ENCODE measurements around the gene DOCK6. TPM values are rescaled to one million over a fixed set of nuclear protein-coding genes. Genes with fewer than 3 reads are reported as not detected.

Gene DOCK6
- total and polyA plus RNA-seq, 8 donors: 18.0 to 79.0 (median 30.7) TPM

GRCh38 chr19:11260996-11261395 lies 1.3 kb downstream of the DOCK6 start:
- no peak for TF ChIP-seq CTCF (IDR thresholded peaks at IDR 0.05)
- DNase-seq: no peak
- Histone ChIP-seq H3K27ac (no peak overlapping the region), H3K36me3 (no peaks in the 10 kb centered on the region), H3K9me3 (no peaks in the 10 kb centered on the region), H3K4me3 (peak overlapping the region in 1 of 4 donors; percentile 91), H3K4me1 (peaks cover 0 to 9% (median 0%) of the 10 kb centered on the region in 3 donors), H3K27me3 (no peaks in the 10 kb centered on the region)
- WGBS, 2 donors: 76 to 79% methylated on average over 5 of the region's 5 CpGs
- intact Hi-C loops (cut with DNase I): no loop called here
- no peak for ATAC-seq
- FAIRE-seq: no peak

- FAIRE-seq (no peak), ATAC-seq (no peak), DNase-seq (no peak)
- Histone ChIP-seq H3K27ac (no peak overlapping the region), H3K4me3 (no peak overlapping the region), H3K27me3 (no peaks in the 10 kb centered on the region), H3K9me3 (no peaks in the 10 kb centered on the region), H3K36me3 (peaks cover 0 to under 1% (median 0%) of the 10 kb centered on the region in 3 donors), H3K4me1 (no peaks in the 10 kb centered on the region)
- WGBS, 2 donors: 65 to 77% methylated on average over 3 of the region's 3 CpGs
- intact Hi-C loops (cut with DNase I): no loop called here
- TF ChIP-seq CTCF (IDR thresholded peaks at IDR 0.05): no peak
These were observed 4.4 kb downstream of the DOCK6 start for GRCh38 chr19:11257846-11258380.

- no peak for TF ChIP-seq CTCF (IDR thresholded peaks at IDR 0.05)
- Histone ChIP-seq H3K27me3 (no peaks in the 10 kb centered on the region), H3K4me3 (no peak overlapping the region), H3K4me1 (no peaks in the 10 kb centered on the region), H3K36me3 (peaks cover 0 to 18% (median 0%) of the 10 kb centered on the region in 3 donors), H3K27ac (no peak overlapping the region), H3K9me3 (no peaks in the 10 kb centered on the region)
- peak in 2 of 4 donors; percentile 20 to 46 for ATAC-seq
- no peak for DNase-seq
- intact Hi-C loops (cut with DNase I): no loop called here
- no peak for FAIRE-seq
- WGBS, 2 donors: 37 to 46% methylated on average over 7 of the region's 7 CpGs
These were observed 6.1 kb downstream of the DOCK6 start for GRCh38 chr19:11256189-11256588.

GRCh38 chr19:11254666-11255065 lies 7.7 kb downstream of the DOCK6 start:
- 85 to 93% methylated on average over 5 of the region's 5 CpGs for WGBS, 2 donors
- peak in 2 of 4 donors; percentile 29 for ATAC-seq
- intact Hi-C loops (cut with DNase I): no loop called here

More at GRCh38 chr19:11254666-11255065, 7.7 kb downstream of the DOCK6 start:
- Histone ChIP-seq H3K36me3 (peaks cover 0 to 28% (median 7%) of the 10 kb centered on the region in 3 donors), H3K27ac (no peak overlapping the region), H3K9me3 (no peaks in the 10 kb centered on the region), H3K27me3 (no peaks in the 10 kb centered on the region), H3K4me1 (no peaks in the 10 kb centered on the region), H3K4me3 (no peak overlapping the region)
- DNase-seq: no peak
- TF ChIP-seq CTCF (IDR thresholded peaks at IDR 0.05): no peak
- no peak for FAIRE-seq

All from pancreas (tissue), 10 donors.